GM11168 (cell line): ENCODE measurements around the gene COL3A1.

Source experiments
- in situ Hi-C: fragments of 300-500 bp; cut with MboI; formaldehyde crosslinking; loops from one replicate; pipeline ENCODE4 v1.12.0; 2022; ENCODE audit warnings: low sequenced_read_pairs; ENCODE audit not compliant: unreplicated experiment

COL3A1 gene

GRCh38 chr2:189014449-189015138 is 40.4 kb downstream of the COL3A1 start:
- in situ Hi-C loops = no loop called here

GRCh38 chr2:189015359-189015758 is 41.2 kb downstream of the COL3A1 start:
- in situ Hi-C loops = no loop called here

GRCh38 chr2:189016311-189016861 is 42.2 kb downstream of the COL3A1 start:
- in situ Hi-C loops = no loop called here

GRCh38 chr2:189018631-189019030 is 44.5 kb downstream of the COL3A1 start:
- in situ Hi-C loops = no loop called here

- in situ Hi-C loops = no loop called here
These were observed 46.0 kb downstream of the COL3A1 start for GRCh38 chr2:189020179-189020578.

- in situ Hi-C loops = no loop called here
These were observed 47.9 kb downstream of the COL3A1 start for GRCh38 chr2:189022053-189022481.

- in situ Hi-C loops = no loop called here
These were observed 48.3 kb downstream of the COL3A1 start for GRCh38 chr2:189022492-189022891.

GRCh38 chr2:189024901-189025618 is 50.9 kb downstream of the COL3A1 start:
- in situ Hi-C loops = no loop called here

- in situ Hi-C loops = no loop called here
These were observed 63.3 kb downstream of the COL3A1 start for GRCh38 chr2:189037518-189037917.

GRCh38 chr2:189045836-189046235 is 71.7 kb downstream of the COL3A1 start:
- in situ Hi-C loops = no loop called here

GRCh38 chr2:189046320-189046719 is 72.1 kb downstream of the COL3A1 start:
- in situ Hi-C loops = no loop called here

- in situ Hi-C loops = no loop called here
These were observed 73.2 kb downstream of the COL3A1 start for GRCh38 chr2:189047171-189047888.

- in situ Hi-C loops = no loop called here
These were observed 74.0 kb downstream of the COL3A1 start for GRCh38 chr2:189048189-189048588.

GRCh38 chr2:189049709-189050164 is 75.6 kb downstream of the COL3A1 start:
- in situ Hi-C loops = no loop called here

GRCh38 chr2:189050165-189050712 is 76.1 kb downstream of the COL3A1 start:
- in situ Hi-C loops = no loop called here

GRCh38 chr2:189056200-189057106 is 82.3 kb downstream of the COL3A1 start:
- in situ Hi-C loops = no loop called here

- in situ Hi-C loops = no loop called here
These were observed 83.1 kb downstream of the COL3A1 start for GRCh38 chr2:189057316-189057715.

GRCh38 chr2:189060096-189060642 is 86.0 kb downstream of the COL3A1 start:
- in situ Hi-C loops = no loop called here
